Measurements from ENCODE around the gene ELF2. TPM values are rescaled to one million over a fixed set of nuclear protein-coding genes. Genes with fewer than 3 reads are reported as not detected.
"Not testable (repeated sequence)": the region's sequence is repeated elsewhere in the genome, so short reads cannot be mapped to it uniquely, and the experiment has no call there.

The ELF2 gene
- total and polyA plus RNA-seq, 2 donors (not counting 3 experiments of a cell fraction or from before 2014, with no cell fraction given) = 16.4 to 35.1 TPM

GRCh38 chr4:139009702-139010101 lies 167.3 kb downstream of the ELF2 start:
- FAIRE-seq = no peak

GRCh38 chr4:139008278-139008677 lies 168.7 kb downstream of the ELF2 start:
- H3K4me3 ChIP-seq (replicated peaks in 1 of 3; ENCODE audit: insufficient read depth in 1 of 3, low read depth in 1 of 3, low read length in 3 of 3); H3K36me3 ChIP-seq (ENCODE audit: control insufficient read depth in 2 of 2, extremely low read depth in 1 of 2, insufficient read depth in 2 of 2, low read length in 2 of 2); H3K4me1 ChIP-seq (ENCODE audit: control insufficient read depth, extremely low read depth, insufficient read depth, low read length); H3K9me1 ChIP-seq (replicated peaks; ENCODE audit: control insufficient read depth, extremely low read depth, insufficient read depth, low read length); H3K27ac ChIP-seq (ENCODE audit: insufficient read depth, low read depth, low read length); H3K9ac ChIP-seq (replicated peaks; ENCODE audit: extremely low read depth, insufficient read depth, low read length); BruUV-seq (replicated peaks); H2AFZ ChIP-seq (ENCODE audit: low read depth, low read length); H3K4me2 ChIP-seq (ENCODE audit: insufficient read depth, low read length); POLR2A ChIA-PET; H3K27me3 ChIP-seq (ENCODE audit: control insufficient read depth in 2 of 2, insufficient read depth in 2 of 2, low read length in 2 of 2); H3K9me3 ChIP-seq (replicated peaks; ENCODE audit: control insufficient read depth, insufficient read depth, low read length); H4K20me1 ChIP-seq (replicated peaks; ENCODE audit: control insufficient read depth, extremely low read depth, insufficient read depth, low read length); FAIRE-seq; DNase-seq (ENCODE audit: low read depth, low spot score); dilution Hi-C loops (cut with MboI; ENCODE audit: extremely low pct_ligation_motif_present, low sequenced_read_pairs); intact Hi-C loops (cut with micrococcal nuclease); H3K79me2 ChIP-seq (ENCODE audit: control insufficient read depth, insufficient read depth, low read length): not testable (repeated sequence)
- CTCF ChIA-PET = interaction anchor here (1.6 kb wide), 1 partner anchor 22 kb away, joined by 4 read pairs; no protein-coding TSS in a partner anchor

More at GRCh38 chr4:139009702-139010101, 167.3 kb downstream of the ELF2 start:
- intact Hi-C loops (cut with micrococcal nuclease) = loop anchor here (10.0 kb wide), 2 partner anchors 895 to 1085 kb away; no protein-coding TSS in a partner anchor
- H3K4me3 ChIP-seq (replicated peaks in 1 of 3; ENCODE audit: insufficient read depth in 1 of 3, low read depth in 1 of 3, low read length in 3 of 3) = no peak overlapping the region
- TF ChIP-seq MYC (IDR thresholded peaks at IDR 0.05; ENCODE audit: low read depth, low read length) (no peak), CTCF (IDR thresholded peaks at IDR 0.05; ENCODE audit: extremely low read depth in 1 of 2, insufficient read depth in 1 of 2, low read depth in 1 of 2, low read length in 2 of 2) (no peak), POLR2A (IDR thresholded peaks at IDR 0.05; ENCODE audit: low read depth, low read length) (no peak), EZH2 (IDR thresholded peaks at IDR 0.05; ENCODE audit: borderline replicate concordance, low read depth, low read length, severe bottlenecking) (no peak), FOS (IDR thresholded peaks at IDR 0.05; ENCODE audit: borderline replicate concordance, insufficient read depth, low read length) (no peak), MAX (IDR thresholded peaks at IDR 0.05; ENCODE audit: insufficient read depth, insufficient read length) (no peak), GATA2 (IDR thresholded peaks at IDR 0.05; ENCODE audit: insufficient read depth, insufficient read length, low read depth, low read length) (no peak)
- no peaks in the 10 kb centered on the region for H3K27me3 ChIP-seq (ENCODE audit: control insufficient read depth in 2 of 2, insufficient read depth in 2 of 2, low read length in 2 of 2)
- ChIA-PET CTCF (interaction anchor here (1.6 kb wide), 1 partner anchor 21 kb away, joined by 4 read pairs; no protein-coding TSS in a partner anchor), POLR2A (no interaction called here)
- BruUV-seq (replicated peaks) = no TSS peak
- no peaks in the 10 kb centered on the region for H3K9me3 ChIP-seq (replicated peaks; ENCODE audit: control insufficient read depth, insufficient read depth, low read length)
- dilution Hi-C loops (cut with MboI; ENCODE audit: extremely low pct_ligation_motif_present, low sequenced_read_pairs) = no loop called here
- H3K36me3 ChIP-seq (ENCODE audit: control insufficient read depth in 2 of 2, extremely low read depth in 1 of 2, insufficient read depth in 2 of 2, low read length in 2 of 2) = no peaks in the 10 kb centered on the region
- H3K9me1 ChIP-seq (replicated peaks; ENCODE audit: control insufficient read depth, extremely low read depth, insufficient read depth, low read length) = no peaks in the 10 kb centered on the region
- H4K20me1 ChIP-seq (replicated peaks; ENCODE audit: control insufficient read depth, extremely low read depth, insufficient read depth, low read length) = no peaks in the 10 kb centered on the region
- no peak overlapping the region for H3K27ac ChIP-seq (ENCODE audit: insufficient read depth, low read depth, low read length)
- no peak overlapping the region for H3K9ac ChIP-seq (replicated peaks; ENCODE audit: extremely low read depth, insufficient read depth, low read length)
- peaks cover 10% of the 10 kb centered on the region for H3K4me1 ChIP-seq (ENCODE audit: control insufficient read depth, extremely low read depth, insufficient read depth, low read length)
- no peak for DNase-seq (ENCODE audit: low read depth, low spot score)
- no peak overlapping the region for H3K4me2 ChIP-seq (ENCODE audit: insufficient read depth, low read length)
- H3K79me2 ChIP-seq (ENCODE audit: control insufficient read depth, insufficient read depth, low read length) = no peaks in the 10 kb centered on the region
- no peak overlapping the region for H2AFZ ChIP-seq (ENCODE audit: low read depth, low read length)
